GM12872 (cell line): ENCODE measurements around the gene CPSF4.
A peak's percentile ranks its signal among the peaks of the same experiment; 100 is the strongest.

Experiments used
- CTCF ChIP-seq: IDR thresholded peaks from 3 replicates; pipeline ENCODE4 v1.5.1; 2011; ENCODE audit warnings: low read depth, mild to moderate bottlenecking, low read length, moderate library complexity; ENCODE audit not compliant: insufficient read depth

CPSF4 gene

GRCh38 chr7:99455874-99456273 is 17.1 kb downstream of the CPSF4 start:
- no peak for TF ChIP-seq CTCF

- TF ChIP-seq CTCF = no peak
Observed at GRCh38 chr7:99456288-99456687, 17.5 kb downstream of the CPSF4 start.

GRCh38 chr7:99457050-99457649 is 18.4 kb downstream of the CPSF4 start:
- TF ChIP-seq CTCF = no peak

- TF ChIP-seq CTCF = no peak
Observed at GRCh38 chr7:99457650-99458493, 19.1 kb downstream of the CPSF4 start.

- peak; percentile 61 for TF ChIP-seq CTCF
Observed at GRCh38 chr7:99459087-99459486, 20.3 kb downstream of the CPSF4 start.

GRCh38 chr7:99460651-99461050 is 21.9 kb downstream of the CPSF4 start:
- no peak for TF ChIP-seq CTCF

- no peak; the same call in 2 of the 3 replicates for TF ChIP-seq CTCF
Observed at GRCh38 chr7:99461221-99461620, 22.5 kb downstream of the CPSF4 start.
